ENCODE data around the gene DMGDH. TPM values are rescaled to one million over a fixed set of nuclear protein-coding genes. Genes with fewer than 3 reads are reported as not detected.

Gene DMGDH
- total and polyA plus RNA-seq, 2 donors (not counting 1 experiment from before 2014, with no cell fraction given) = 0.47 to 0.63 TPM

DNA sequence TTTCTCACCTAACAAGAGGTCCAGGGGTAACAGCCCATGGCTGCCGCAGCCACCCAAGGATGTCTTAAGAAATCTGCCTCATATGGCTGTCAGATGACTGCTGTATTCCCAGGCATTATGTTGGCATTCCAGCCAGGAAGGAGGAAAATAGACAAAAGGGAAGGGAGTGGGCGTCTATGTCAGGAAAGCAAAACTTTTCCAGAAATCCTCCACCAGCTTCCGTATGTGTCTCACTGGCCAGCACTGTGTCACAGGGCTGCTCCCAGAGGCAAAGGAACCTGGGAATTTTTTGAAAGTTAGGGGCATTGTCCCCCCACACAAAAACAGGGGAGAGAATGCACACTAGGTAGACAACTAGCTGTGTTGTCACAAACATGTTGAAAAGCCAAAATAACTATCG is 7.3 kb upstream of the DMGDH start:
- CTCF ChIA-PET = no interaction called here
- peaks cover 0 to 4% (median 0%) of the 10 kb centered on the region in 3 donors for H3K9me3 ChIP-seq (ENCODE audit: control extremely low read depth in 1 of 3, control insufficient read depth in 2 of 3, insufficient read depth in 1 of 3, low read length in 2 of 3)
- no peaks in the 10 kb centered on the region for H4K20me1 ChIP-seq (ENCODE audit: control insufficient read depth, insufficient read depth, low read length, poor library complexity, severe bottlenecking)
- intact Hi-C loops (cut with micrococcal nuclease) = no loop called here
- POLR2A ChIA-PET = no interaction called here
- no peak overlapping the region for H3K4me3 ChIP-seq (ENCODE audit: control extremely low read depth in 1 of 5, extremely low read depth in 1 of 5, insufficient read depth in 1 of 5, low read depth in 2 of 5, low read length in 4 of 5)
- Mint-ChIP-seq H3K27ac (no peak overlapping the region), H3K9me3 (ENCODE audit: insufficient read depth) (no peaks in the 10 kb centered on the region), H3K27me3 (peaks cover 12% of the 10 kb centered on the region), H3K4me1 (no peaks in the 10 kb centered on the region), H3K4me3 (no peak overlapping the region)
- no peaks in the 10 kb centered on the region for H3K36me3 ChIP-seq (replicated peaks in 1 of 2; ENCODE audit: control extremely low read depth in 1 of 2, control insufficient read depth in 1 of 2, extremely low read depth in 1 of 2, insufficient read depth in 2 of 2, low read length in 1 of 2)
- no peaks in the 10 kb centered on the region for H3K4me1 ChIP-seq (ENCODE audit: control insufficient read depth in 2 of 2, insufficient read depth in 2 of 2, low read length in 2 of 2)
- no peak for DNase-seq
- ATAC-seq (ENCODE audit: low read depth) = no peak
- no peak overlapping the region for H2AFZ ChIP-seq (ENCODE audit: insufficient read depth, low read depth, low read length, poor library complexity, severe bottlenecking)
- no peak overlapping the region for H3K27ac ChIP-seq (ENCODE audit: low read length in 2 of 2)
- WGBS (ENCODE audit: insufficient coverage) = 100% methylated on average over 3 of the region's 4 CpGs
- H3K9ac ChIP-seq (ENCODE audit: low read length) = no peak overlapping the region
- no peak for TF ChIP-seq EZH2 (IDR thresholded peaks at IDR 0.05; ENCODE audit: borderline replicate concordance, insufficient read depth, low read depth, low read length, poor library complexity, severe bottlenecking)
- TF ChIP-seq, protein P1, sequence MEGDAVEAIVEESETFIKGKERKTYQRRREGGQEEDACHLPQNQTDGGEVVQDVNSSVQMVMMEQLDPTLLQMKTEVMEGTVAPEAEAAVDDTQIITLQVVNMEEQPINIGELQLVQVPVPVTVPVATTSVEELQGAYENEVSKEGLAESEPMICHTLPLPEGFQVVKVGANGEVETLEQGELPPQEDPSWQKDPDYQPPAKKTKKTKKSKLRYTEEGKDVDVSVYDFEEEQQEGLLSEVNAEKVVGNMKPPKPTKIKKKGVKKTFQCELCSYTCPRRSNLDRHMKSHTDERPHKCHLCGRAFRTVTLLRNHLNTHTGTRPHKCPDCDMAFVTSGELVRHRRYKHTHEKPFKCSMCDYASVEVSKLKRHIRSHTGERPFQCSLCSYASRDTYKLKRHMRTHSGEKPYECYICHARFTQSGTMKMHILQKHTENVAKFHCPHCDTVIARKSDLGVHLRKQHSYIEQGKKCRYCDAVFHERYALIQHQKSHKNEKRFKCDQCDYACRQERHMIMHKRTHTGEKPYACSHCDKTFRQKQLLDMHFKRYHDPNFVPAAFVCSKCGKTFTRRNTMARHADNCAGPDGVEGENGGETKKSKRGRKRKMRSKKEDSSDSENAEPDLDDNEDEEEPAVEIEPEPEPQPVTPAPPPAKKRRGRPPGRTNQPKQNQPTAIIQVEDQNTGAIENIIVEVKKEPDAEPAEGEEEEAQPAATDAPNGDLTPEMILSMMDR (IDR thresholded peaks at IDR 0.05) = no peak
- H3K79me2 ChIP-seq (ENCODE audit: control insufficient read depth, insufficient read depth, low read length) = no peaks in the 10 kb centered on the region
- H3K4me2 ChIP-seq (replicated peaks; ENCODE audit: low read depth, low read length, poor library complexity, severe bottlenecking) = no peak overlapping the region
- H3K27me3 ChIP-seq (replicated peaks in 1 of 4; ENCODE audit: control extremely low read depth in 1 of 4, control insufficient read depth in 3 of 4, insufficient read depth in 4 of 4, low read length in 3 of 4) = peaks cover 0 to 6% (median 1%) of the 10 kb centered on the region in 4 experiments

GRCh38 chr5:79075646-79076426 is 6.4 kb upstream of the DMGDH start:
- 96% methylated on average over 10 of the region's 11 CpGs for WGBS (ENCODE audit: insufficient coverage)
- H3K4me1 Mint-ChIP-seq = no peaks in the 10 kb centered on the region
- DNase-seq (no peak), ATAC-seq (ENCODE audit: low read depth) (no peak)
- Histone ChIP-seq H3K36me3 (replicated peaks in 1 of 2; ENCODE audit: control extremely low read depth in 1 of 2, control insufficient read depth in 1 of 2, extremely low read depth in 1 of 2, insufficient read depth in 2 of 2, low read length in 1 of 2) (no peaks in the 10 kb centered on the region), H3K9ac (ENCODE audit: low read length) (no peak overlapping the region), H2AFZ (ENCODE audit: insufficient read depth, low read depth, low read length, poor library complexity, severe bottlenecking) (no peak overlapping the region), H3K9me3 (ENCODE audit: control extremely low read depth in 1 of 3, control insufficient read depth in 2 of 3, insufficient read depth in 1 of 3, low read length in 2 of 3) (peaks cover 0 to 4% (median 0%) of the 10 kb centered on the region in 3 donors), H3K79me2 (ENCODE audit: control insufficient read depth, insufficient read depth, low read length) (no peaks in the 10 kb centered on the region), H3K4me2 (replicated peaks; ENCODE audit: low read depth, low read length, poor library complexity, severe bottlenecking) (no peak overlapping the region), H3K27ac (ENCODE audit: low read length in 2 of 2) (no peak overlapping the region), H3K27me3 (replicated peaks in 1 of 4; ENCODE audit: control extremely low read depth in 1 of 4, control insufficient read depth in 3 of 4, insufficient read depth in 4 of 4, low read length in 3 of 4) (peaks cover 0 to 6% (median 3%) of the 10 kb centered on the region in 4 experiments), H4K20me1 (ENCODE audit: control insufficient read depth, insufficient read depth, low read length, poor library complexity, severe bottlenecking) (no peaks in the 10 kb centered on the region), H3K4me3 (ENCODE audit: control extremely low read depth in 1 of 5, extremely low read depth in 1 of 5, insufficient read depth in 1 of 5, low read depth in 2 of 5, low read length in 4 of 5) (no peak overlapping the region), H3K4me1 (ENCODE audit: control insufficient read depth in 2 of 2, insufficient read depth in 2 of 2, low read length in 2 of 2) (no peaks in the 10 kb centered on the region)
- ChIA-PET CTCF (no interaction called here), POLR2A (no interaction called here)
- H3K27ac Mint-ChIP-seq = no peak overlapping the region
- intact Hi-C loops (cut with micrococcal nuclease) = no loop called here
- H3K4me3 Mint-ChIP-seq = no peak overlapping the region
- H3K9me3 Mint-ChIP-seq (ENCODE audit: insufficient read depth) = no peaks in the 10 kb centered on the region
- peaks cover 21% of the 10 kb centered on the region for H3K27me3 Mint-ChIP-seq
- TF ChIP-seq, protein P1 (IDR thresholded peaks at IDR 0.05) = no peak
- no peak for TF ChIP-seq EZH2 (IDR thresholded peaks at IDR 0.05; ENCODE audit: borderline replicate concordance, insufficient read depth, low read depth, low read length, poor library complexity, severe bottlenecking)
